Esophagus squamous epithelium (tissue), 5 donors: Measurements from ENCODE around the gene STAT1. TPM values are rescaled to one million over a fixed set of nuclear protein-coding genes. Genes with fewer than 3 reads are reported as not detected.
"Not testable (repeated sequence)": the region's sequence is repeated elsewhere in the genome, so short reads cannot be mapped to it uniquely, and the experiment has no call there.

Experiments used
- DNase-seq: peaks from one replicate; lab custom pipeline; 2025; lab: John Stamatoyannopoulos, UW
- H3K27ac ChIP-seq, 4 donors: fragments of 200-600 bp; sonication (generic); one replicate each; pipeline ENCODE4 v1.5.1; 2016 to 2019; ENCODE audit warnings: mild to moderate bottlenecking in 1 of 4
- H3K27me3 ChIP-seq, 4 donors: fragments of 200-600 bp; sonication (generic); 1 replicate in 3 of 4; 2 replicates in 1 of 4; pipeline versions ENCODE4 v1.5.1 to v1.6.0; 2017 to 2021; ENCODE audit warnings: antibody characterized with exemption in 1 of 4
- H3K36me3 ChIP-seq, 3 donors: fragments of 200-600 bp; sonication (generic); one replicate each; pipeline ENCODE4 v1.5.1; 2016 to 2019
- H3K4me1 ChIP-seq, 3 donors: fragments of 200-600 bp; sonication (generic); one replicate each; pipeline ENCODE4 v1.5.1; 2017 to 2019
- H3K4me3 ChIP-seq, 4 donors: fragments of 200-600 bp; sonication (generic); 1 replicate in 3 of 4; 2 replicates in 1 of 4; pipeline ENCODE4 v1.5.1; 2016 to 2019; ENCODE audit warnings: mild to moderate bottlenecking in 2 of 4, moderate library complexity in 1 of 4
- H3K9me3 ChIP-seq, 3 donors: fragments of 200-600 bp; sonication (generic); one replicate each; pipeline ENCODE4 v1.5.1; 2016 to 2019
- CTCF ChIP-seq, 6 experiments: fragments of 450-650 bp in 4 of 6; fragments of 200-600 bp in 2 of 6; sonication (generic) in 2 of 6; IDR thresholded peaks; one replicate each; pipeline ENCODE4 v1.5.1; 2016 to 2019; ENCODE audit warnings: antibody characterized with exemption in 6 of 6, mild to moderate bottlenecking in 4 of 6, moderate library complexity in 4 of 6
- POLR2A ChIP-seq, 4 donors: fragments of 450-650 bp; IDR thresholded peaks; one replicate each; pipeline ENCODE4 v1.6.1; 2017; ENCODE audit warnings: antibody characterized with exemption in 4 of 4, mild to moderate bottlenecking in 4 of 4, moderate library complexity in 3 of 4
- WGBS, 2 donors: methylation state at CpG; one replicate each; pipeline ENCODE4 v1.1.5; 2018; 5-methylcytosine and 5-hydroxymethylcytosine counted together
- intact Hi-C: fragments of 100-400 bp; cut with DNase I; formaldehyde crosslinking; loops from one replicate; pipeline ENCODE4 v1.15.0; 2022
- total RNA-seq, 4 donors: library from RNA; depleted of rRNA; stranded (reverse); fragments of >200 nt; gene quantifications; one replicate each; pipeline ENCODE4 v1.1.0, GENCODE V29; 2016
- donor health status: DM: yes; HTN: yes; CAD: no.

Gene STAT1
- total RNA-seq, 4 donors from 2014 or later: 23.6 to 58.9 (median 36.1) TPM

- H3K4me1 ChIP-seq: no peaks in the 10 kb centered on the region
- H3K36me3 ChIP-seq: peaks cover 0 to 93% (median 3%) of the 10 kb centered on the region in 3 donors
- WGBS, 2 donors: 70 to 79% methylated on average over 4 to 6 of the region's 6 CpGs
- TF ChIP-seq CTCF (IDR thresholded peaks at IDR 0.05): no peak
- TF ChIP-seq POLR2A (IDR thresholded peaks at IDR 0.05): no peak
- no peaks in the 10 kb centered on the region for H3K9me3 ChIP-seq
- no peak overlapping the region for H3K27ac ChIP-seq
- no peak overlapping the region for H3K4me3 ChIP-seq
- DNase-seq: no peak
- no peaks in the 10 kb centered on the region for H3K27me3 ChIP-seq
- intact Hi-C loops: no loop called here
Measured at GRCh38 chr2:190964170-190964795, 49.7 kb downstream of the STAT1 start.

- no peak for TF ChIP-seq POLR2A (IDR thresholded peaks at IDR 0.05)
- no peak for TF ChIP-seq CTCF (IDR thresholded peaks at IDR 0.05)
- peaks cover 0 to 81% (median 3%) of the 10 kb centered on the region in 3 donors for H3K36me3 ChIP-seq
- H3K9me3 ChIP-seq: no peaks in the 10 kb centered on the region
- no peaks in the 10 kb centered on the region for H3K27me3 ChIP-seq
- intact Hi-C loops: no loop called here
- 87 to 95% methylated on average over 2 of the region's 2 CpGs for WGBS, 2 donors
- DNase-seq: no peak
- H3K4me3 ChIP-seq: no peak overlapping the region
- no peaks in the 10 kb centered on the region for H3K4me1 ChIP-seq
- no peak overlapping the region for H3K27ac ChIP-seq
Measured at GRCh38 chr2:190963088-190963487, 50.9 kb downstream of the STAT1 start.

GRCh38 chr2:190961918-190962487 is 52.0 kb downstream of the STAT1 start:
- no peaks in the 10 kb centered on the region for H3K9me3 ChIP-seq
- TF ChIP-seq POLR2A (IDR thresholded peaks at IDR 0.05) (no peak), CTCF (IDR thresholded peaks at IDR 0.05) (no peak)
- WGBS, 2 donors: 72 to 93% methylated on average over 2 of the region's 2 CpGs
- no peaks in the 10 kb centered on the region for H3K27me3 ChIP-seq
- DNase-seq: no peak
- H3K36me3 ChIP-seq: peaks cover 0 to 71% (median 3%) of the 10 kb centered on the region in 3 donors
- H3K4me3 ChIP-seq: no peak overlapping the region
- no peak overlapping the region for H3K27ac ChIP-seq
- intact Hi-C loops: no loop called here
- H3K4me1 ChIP-seq: no peaks in the 10 kb centered on the region

- peaks cover 0 to 64% (median 3%) of the 10 kb centered on the region in 3 donors for H3K36me3 ChIP-seq
- intact Hi-C loops, H3K4me1 ChIP-seq, H3K27ac ChIP-seq, H3K4me3 ChIP-seq, H3K27me3 ChIP-seq, H3K9me3 ChIP-seq, DNase-seq: not testable (repeated sequence)
- 90 to 95% methylated on average over 5 of the region's 5 CpGs for WGBS, 2 donors
Measured at GRCh38 chr2:190961117-190961516, 52.9 kb downstream of the STAT1 start.

GRCh38 chr2:190959911-190960788 is 53.8 kb downstream of the STAT1 start:
- no peak overlapping the region for H3K4me3 ChIP-seq
- no peaks in the 10 kb centered on the region for H3K27me3 ChIP-seq
- no peak for DNase-seq
- H3K9me3 ChIP-seq: peaks cover 0 to 9% (median 0%) of the 10 kb centered on the region in 3 donors
- H3K36me3 ChIP-seq: peaks cover 0 to 54% (median 0%) of the 10 kb centered on the region in 3 donors
- H3K4me1 ChIP-seq: no peaks in the 10 kb centered on the region
- no peak overlapping the region for H3K27ac ChIP-seq
- TF ChIP-seq CTCF (IDR thresholded peaks at IDR 0.05) (no peak), POLR2A (IDR thresholded peaks at IDR 0.05) (no peak)
- intact Hi-C loops: no loop called here
- 82 to 83% methylated on average over 5 of the region's 5 CpGs for WGBS, 2 donors
